GM13977 (cell line): ENCODE results near the gene KLHL36.

ENCODE experiments used
- DNase-seq: peaks from one replicate; pipeline ENCODE4 v3.0.0; 2012; ENCODE audit warnings: low spot score
- in situ Hi-C: fragments of 300-500 bp; cut with MboI; formaldehyde crosslinking; loops from one replicate; pipeline ENCODE4 v1.12.0; 2022; ENCODE audit warnings: low sequenced_read_pairs, low pct_unique_long_range_greater_than_20kb, mixed read lengths, inconsistent platforms; ENCODE audit not compliant: unreplicated experiment
- TF ChIP-seq, protein P1 (sequence below): IDR thresholded peaks from 2 replicates; pipeline ENCODE4 v1.5.1; 2012; ENCODE audit warnings: mild to moderate bottlenecking, control low read depth; ENCODE audit not compliant: insufficient read depth; ENCODE audit errors: extremely low read depth, missing control alignments

Gene KLHL36

DNA sequence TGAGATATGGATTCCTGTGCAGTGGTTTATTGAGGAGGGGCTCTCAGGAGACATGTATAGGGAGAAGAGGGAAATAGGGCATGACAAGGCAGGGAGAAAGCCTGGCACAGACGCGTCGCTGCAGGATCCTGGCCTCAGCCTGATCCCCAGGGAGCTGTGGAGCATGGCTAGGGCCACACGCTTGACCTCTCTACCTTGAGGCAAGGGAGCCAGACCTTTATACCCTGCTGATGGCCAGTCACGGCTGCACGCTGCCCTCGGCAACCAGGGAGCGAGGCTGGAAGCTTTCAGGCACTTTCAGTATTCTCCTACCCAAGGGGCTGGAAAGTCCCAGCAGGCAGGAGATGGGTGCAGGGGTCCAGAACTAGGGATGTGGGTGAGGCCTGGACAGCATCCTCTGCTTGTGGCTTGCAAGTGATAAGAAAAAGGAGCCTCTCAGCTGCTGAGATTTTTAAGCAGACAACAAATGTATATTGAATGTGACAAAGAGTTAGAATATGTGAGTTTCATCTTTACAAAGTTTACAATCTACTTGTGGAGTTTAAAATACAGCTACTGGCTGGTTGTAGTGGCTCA is 10.0 kb upstream of the KLHL36 start:
- DNase-seq = no peak
- TF ChIP-seq, protein P1, sequence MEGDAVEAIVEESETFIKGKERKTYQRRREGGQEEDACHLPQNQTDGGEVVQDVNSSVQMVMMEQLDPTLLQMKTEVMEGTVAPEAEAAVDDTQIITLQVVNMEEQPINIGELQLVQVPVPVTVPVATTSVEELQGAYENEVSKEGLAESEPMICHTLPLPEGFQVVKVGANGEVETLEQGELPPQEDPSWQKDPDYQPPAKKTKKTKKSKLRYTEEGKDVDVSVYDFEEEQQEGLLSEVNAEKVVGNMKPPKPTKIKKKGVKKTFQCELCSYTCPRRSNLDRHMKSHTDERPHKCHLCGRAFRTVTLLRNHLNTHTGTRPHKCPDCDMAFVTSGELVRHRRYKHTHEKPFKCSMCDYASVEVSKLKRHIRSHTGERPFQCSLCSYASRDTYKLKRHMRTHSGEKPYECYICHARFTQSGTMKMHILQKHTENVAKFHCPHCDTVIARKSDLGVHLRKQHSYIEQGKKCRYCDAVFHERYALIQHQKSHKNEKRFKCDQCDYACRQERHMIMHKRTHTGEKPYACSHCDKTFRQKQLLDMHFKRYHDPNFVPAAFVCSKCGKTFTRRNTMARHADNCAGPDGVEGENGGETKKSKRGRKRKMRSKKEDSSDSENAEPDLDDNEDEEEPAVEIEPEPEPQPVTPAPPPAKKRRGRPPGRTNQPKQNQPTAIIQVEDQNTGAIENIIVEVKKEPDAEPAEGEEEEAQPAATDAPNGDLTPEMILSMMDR = no peak
- in situ Hi-C loops = loop anchor here (25.0 kb wide), 1 partner anchor 324 kb away; no protein-coding TSS in a partner anchor

DNA sequence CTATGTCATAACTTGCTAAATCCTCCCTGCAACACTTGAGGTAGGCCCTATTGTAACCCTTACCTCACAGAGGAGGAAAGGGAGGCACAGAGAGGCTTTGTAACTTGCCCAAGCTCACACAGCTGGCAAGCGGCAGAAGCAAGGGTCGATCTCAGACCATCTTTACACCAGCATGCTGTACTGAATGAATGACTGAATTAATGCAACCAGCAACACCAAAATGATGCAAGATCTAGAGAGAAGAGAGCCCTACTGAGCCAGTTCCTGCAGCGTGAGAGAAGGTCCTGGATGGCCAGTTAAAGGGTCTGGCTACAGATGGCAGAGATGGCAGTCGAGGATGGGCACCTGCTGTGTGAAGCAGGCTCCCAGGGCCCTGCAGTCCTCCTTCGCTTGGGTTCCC is 8.2 kb upstream of the KLHL36 start:
- TF ChIP-seq, protein P1 = no peak
- in situ Hi-C loops = loop anchor here (25.0 kb wide), 1 partner anchor 322 kb away; no protein-coding TSS in a partner anchor

DNA sequence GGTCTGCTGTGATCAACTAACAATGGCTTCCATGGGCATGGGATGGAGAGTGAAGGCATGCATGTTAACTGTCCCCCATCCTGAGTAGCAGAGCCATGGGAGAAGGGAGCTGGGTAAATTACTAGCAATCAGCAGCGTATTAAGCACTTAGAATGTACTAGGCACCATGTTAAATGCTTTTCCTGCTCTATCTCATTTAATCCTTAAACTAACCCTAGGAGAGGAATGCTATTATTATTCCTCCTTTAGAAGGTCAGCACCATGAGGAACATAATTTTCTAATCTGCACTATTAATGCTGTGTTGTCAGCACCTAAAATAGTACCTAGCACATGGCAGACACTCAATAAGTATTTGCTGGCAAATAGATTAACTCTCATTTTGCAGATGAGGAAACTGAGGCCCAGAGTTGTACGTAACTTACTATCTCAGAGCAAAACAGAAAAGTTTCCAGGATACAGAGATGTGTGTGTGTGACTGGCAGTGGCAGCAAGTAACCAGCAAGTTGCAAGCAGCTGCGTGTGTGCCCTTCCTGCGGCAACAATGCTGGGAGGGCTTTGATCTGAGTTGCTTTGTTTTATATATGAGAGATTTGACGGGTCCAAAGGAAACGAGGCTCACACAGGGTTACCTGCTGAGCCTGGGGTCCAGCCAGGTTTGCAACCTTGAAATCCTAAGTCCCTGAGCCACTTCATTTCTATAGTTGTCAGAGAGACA is 6.5 kb upstream of the KLHL36 start:
- in situ Hi-C loops = loop anchor here (25.0 kb wide), 1 partner anchor 320 kb away; no protein-coding TSS in a partner anchor

More for the DNA sequence above, 8.2 kb upstream of the KLHL36 start:
- DNase-seq = no peak

DNA sequence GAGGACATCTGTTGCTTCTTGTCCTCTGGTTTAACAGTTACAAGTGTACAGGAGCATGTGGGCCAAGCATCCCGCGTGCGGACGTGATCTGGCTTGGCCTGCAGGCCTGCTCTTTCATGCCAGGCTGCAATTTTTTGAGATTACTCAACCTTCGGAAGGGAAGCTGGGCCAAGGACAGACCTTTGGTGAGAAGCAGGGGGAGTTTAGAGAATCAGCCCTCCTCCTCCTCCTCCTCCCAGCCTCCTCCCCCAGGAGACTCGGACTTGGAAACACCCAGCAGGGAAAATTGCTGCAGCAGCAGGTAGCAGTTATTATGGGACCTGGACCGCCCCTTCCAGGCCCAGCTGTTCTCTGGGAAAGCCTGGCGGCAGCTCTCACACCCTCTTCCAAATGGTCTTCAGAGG is 5.1 kb upstream of the KLHL36 start:
- in situ Hi-C loops = loop anchor here (25.0 kb wide), 1 partner anchor 319 kb away; no protein-coding TSS in a partner anchor
- TF ChIP-seq, protein P1 = no peak
- DNase-seq = no peak

More for the DNA sequence above, 6.5 kb upstream of the KLHL36 start:
- TF ChIP-seq, protein P1 = no peak
- no peak for DNase-seq

DNA sequence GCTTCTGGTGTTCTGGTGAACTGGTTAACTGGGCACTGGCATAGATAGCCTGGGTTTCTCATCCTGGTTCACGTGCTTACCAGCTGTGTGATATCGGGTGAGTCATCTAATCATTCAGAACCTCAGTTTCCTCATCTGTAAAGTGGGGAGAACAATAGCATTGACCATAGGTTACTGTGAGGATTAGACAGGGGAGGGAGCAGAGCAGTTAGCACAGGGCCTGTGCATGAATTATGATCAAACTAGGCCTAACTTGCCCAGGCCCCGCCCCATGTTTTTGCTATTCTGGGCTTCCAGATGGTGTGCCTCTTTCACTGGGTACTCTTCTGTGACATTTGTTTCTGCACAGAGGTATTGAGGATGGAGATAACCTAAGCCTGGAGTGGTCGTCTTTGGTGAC is 4.6 kb upstream of the KLHL36 start:
- in situ Hi-C loops = loop anchor here (25.0 kb wide), 1 partner anchor 319 kb away; no protein-coding TSS in a partner anchor
- DNase-seq = no peak
- TF ChIP-seq, protein P1 = no peak

DNA sequence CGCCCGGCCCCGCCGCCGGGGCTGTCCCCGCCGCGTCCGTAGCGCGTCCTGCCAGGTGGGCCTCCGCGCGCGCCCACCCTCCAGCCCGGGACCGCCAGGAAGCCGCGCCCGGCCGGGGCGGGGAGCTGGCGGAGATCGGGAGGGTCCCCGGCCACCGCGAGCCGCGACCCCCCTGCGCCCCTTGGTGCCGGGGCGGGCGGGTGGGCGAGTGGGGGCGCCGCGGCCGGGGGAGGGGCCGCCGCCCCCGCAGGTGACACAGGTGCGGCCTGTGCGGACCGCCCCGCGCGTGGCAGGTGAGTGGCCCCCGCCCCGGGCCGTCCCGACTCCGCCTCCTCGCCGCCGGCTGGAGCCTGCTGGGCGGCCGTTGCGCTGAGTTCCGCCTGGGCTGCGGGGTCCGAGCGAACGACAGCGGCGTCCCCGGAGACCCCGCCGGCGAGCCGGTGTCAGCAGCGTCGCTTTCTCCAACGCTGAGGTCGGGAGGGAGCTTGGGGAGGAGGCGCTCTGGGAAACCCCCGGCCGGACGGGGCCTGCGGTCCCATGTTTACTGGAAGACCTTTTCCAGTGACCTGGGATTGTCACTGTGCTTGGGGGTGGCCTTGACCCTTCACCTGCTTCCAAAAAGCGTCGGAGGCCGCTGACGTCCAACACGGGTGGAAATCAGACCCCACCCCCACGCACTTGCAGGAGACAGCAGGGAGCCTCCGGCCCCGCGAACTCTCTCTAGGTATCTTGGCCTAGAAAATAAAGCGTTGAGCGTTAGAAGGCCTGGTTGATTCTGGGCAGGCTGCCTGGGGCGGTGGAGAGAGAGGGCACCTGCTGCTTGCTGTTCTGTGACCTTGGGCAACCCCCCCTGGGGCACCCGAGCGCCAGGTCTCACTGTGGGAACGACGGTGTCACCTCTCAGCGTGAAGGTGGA is 542 bp downstream of the KLHL36 start:
- peak; percentile 90 for DNase-seq
- TF ChIP-seq, protein P1 = no peak
- in situ Hi-C loops = loop anchor here (25.0 kb wide), 1 partner anchor 313 kb away; no protein-coding TSS in a partner anchor
